ENCODE data around the gene ANKDD1A. TPM values are rescaled to one million over a fixed set of nuclear protein-coding genes. Genes with fewer than 3 reads are reported as not detected.
A peak's percentile ranks its signal among the peaks of the same experiment; 100 is the strongest.

Gene ANKDD1A
- 1 to 10 TPM; 2.1 to 3.6 (median 2.8) TPM for total RNA-seq

- H3K9me3 ChIP-seq = no peaks in the 10 kb centered on the region
- no peaks in the 10 kb centered on the region for H3K27me3 ChIP-seq
- WGBS = 8% methylated on average over 36 of the region's 72 CpGs
- H3K4me3 ChIP-seq = peak within 1 kb of the TSS; percentile 63
- no peak within 1 kb of the TSS for H3K27ac ChIP-seq
- peaks cover 12% of the 10 kb centered on the region for H3K4me1 ChIP-seq
- no peaks in the 10 kb centered on the region for H3K36me3 ChIP-seq
- TF ChIP-seq EP300 (IDR thresholded peaks at IDR 0.05) (no peak), POLR2AphosphoS5 (IDR thresholded peaks at IDR 0.05) (no peak), CTCF (IDR thresholded peaks at IDR 0.05) (no peak), POLR2A (IDR thresholded peaks at IDR 0.05) (no peak)
- DNase-seq (ENCODE audit: low spot score in 2 of 2) = peak; percentile 79 to 83
Measured at GRCh38 chr15:64911311-64912186, at the start of gene ANKDD1A. Gene ANKDD1A (plus strand): TSS chr15:64911902. CDS start chr15:64911931, 29 bp downstream.

- no peak overlapping the region for H3K27ac ChIP-seq
Measured at GRCh38 chr15:64861960-64862359, 49.7 kb upstream of the ANKDD1A start.

GRCh38 chr15:64862408-64862807 is 49.3 kb upstream of the ANKDD1A start:
- DNase-seq (ENCODE audit: low spot score in 2 of 2) = no peak
- H3K9me3 ChIP-seq = no peaks in the 10 kb centered on the region
- H3K27ac ChIP-seq = no peak overlapping the region
- H3K27me3 ChIP-seq = no peaks in the 10 kb centered on the region
- WGBS = 89% methylated on average over 1 of the region's 1 CpG
- H3K4me1 ChIP-seq = peaks cover 12% of the 10 kb centered on the region
- no peak overlapping the region for H3K4me3 ChIP-seq
- TF ChIP-seq POLR2AphosphoS5 (IDR thresholded peaks at IDR 0.05) (no peak), POLR2A (IDR thresholded peaks at IDR 0.05) (no peak), CTCF (IDR thresholded peaks at IDR 0.05) (no peak), EP300 (IDR thresholded peaks at IDR 0.05) (no peak)
- peaks cover 56% of the 10 kb centered on the region for H3K36me3 ChIP-seq

More at GRCh38 chr15:64861960-64862359, 49.7 kb upstream of the ANKDD1A start:
- DNase-seq (ENCODE audit: low spot score in 2 of 2) = no peak
- Histone ChIP-seq H3K27me3 (no peaks in the 10 kb centered on the region), H3K36me3 (peaks cover 55% of the 10 kb centered on the region), H3K4me3 (no peak overlapping the region), H3K4me1 (peaks cover 16% of the 10 kb centered on the region), H3K9me3 (no peaks in the 10 kb centered on the region)
- TF ChIP-seq POLR2AphosphoS5 (IDR thresholded peaks at IDR 0.05) (no peak), POLR2A (IDR thresholded peaks at IDR 0.05) (no peak), EP300 (IDR thresholded peaks at IDR 0.05) (no peak), CTCF (IDR thresholded peaks at IDR 0.05) (no peak)
- WGBS = 84% methylated on average over 4 of the region's 4 CpGs

- peaks cover 56% of the 10 kb centered on the region for H3K36me3 ChIP-seq
- H3K4me3 ChIP-seq = no peak overlapping the region
- no peaks in the 10 kb centered on the region for H3K27me3 ChIP-seq
- H3K9me3 ChIP-seq = no peaks in the 10 kb centered on the region
- DNase-seq (ENCODE audit: low spot score in 2 of 2) = no peak
- no peaks in the 10 kb centered on the region for H3K4me1 ChIP-seq
- no peak overlapping the region for H3K27ac ChIP-seq
- TF ChIP-seq POLR2AphosphoS5 (IDR thresholded peaks at IDR 0.05) = no peak
- no peak for TF ChIP-seq EP300 (IDR thresholded peaks at IDR 0.05)
- no peak for TF ChIP-seq CTCF (IDR thresholded peaks at IDR 0.05)
- no peak for TF ChIP-seq POLR2A (IDR thresholded peaks at IDR 0.05)
- WGBS = 89% methylated on average over 1 of the region's 1 CpG
Measured at GRCh38 chr15:64864068-64864467, 47.6 kb upstream of the ANKDD1A start.
